Smooth muscle cell (in vitro differentiated cells): ENCODE data around the gene RAB4B. TPM values are rescaled to one million over a fixed set of nuclear protein-coding genes. Genes with fewer than 3 reads are reported as not detected.

Experiments used
- DNase-seq: peaks from one replicate; lab custom pipeline; 2025; ENCODE audit not compliant: unreplicated experiment; lab: John Stamatoyannopoulos, UW
- H2AFZ ChIP-seq: fragments of 200-600 bp; sonication (generic); 2 replicates; pipeline ENCODE4 v1.6.0; 2016; ENCODE audit warnings: antibody characterized with exemption, low read depth, mild to moderate bottlenecking
- H3F3A ChIP-seq: fragments of 200-600 bp; sonication (generic); 2 replicates; pipeline ENCODE4 v1.6.0; 2017; ENCODE audit warnings: antibody characterized with exemption, low read depth
- H3K27ac ChIP-seq: fragments of 200-600 bp; sonication (generic); 2 replicates; pipeline ENCODE4 v1.5.1; 2016; ENCODE audit warnings: low read depth, mild to moderate bottlenecking
- H3K27me3 ChIP-seq: fragments of 200-600 bp; sonication (generic); 2 replicates; pipeline ENCODE4 v1.6.1; 2016; ENCODE audit warnings: low read depth, mild to moderate bottlenecking
- H3K36me3 ChIP-seq: fragments of 200-600 bp; sonication (generic); 2 replicates; pipeline ENCODE4 v1.5.1; 2016; ENCODE audit warnings: low read depth
- H3K4me1 ChIP-seq: fragments of 200-600 bp; sonication (generic); 2 replicates; pipeline ENCODE4 v1.5.1; 2016; ENCODE audit warnings: low read depth
- H3K4me2 ChIP-seq: fragments of 200-600 bp; sonication (generic); 2 replicates; pipeline ENCODE4 v1.6.0; 2016; ENCODE audit warnings: mild to moderate bottlenecking
- H3K4me3 ChIP-seq: fragments of 200-600 bp; sonication (generic); 2 replicates; pipeline ENCODE4 v1.5.1; 2016; ENCODE audit warnings: mild to moderate bottlenecking
- H3K79me2 ChIP-seq: fragments of 200-600 bp; sonication (generic); 2 replicates; pipeline ENCODE4 v1.6.0; 2016; ENCODE audit warnings: low read depth, mild to moderate bottlenecking
- H3K9ac ChIP-seq: fragments of 200-600 bp; sonication (generic); 2 replicates; pipeline ENCODE4 v1.6.0; 2016; ENCODE audit warnings: low read depth
- H3K9me3 ChIP-seq: fragments of 200-600 bp; sonication (generic); replicated peaks from 2 replicates; pipeline ENCODE4 v1.5.1; 2016; ENCODE audit warnings: low read depth
- H4K20me1 ChIP-seq: fragments of 200-600 bp; sonication (generic); 2 replicates; pipeline ENCODE4 v1.6.0; 2016; ENCODE audit warnings: low read depth
- WGBS: methylation state at CpG from one replicate; pipeline ENCODE4 v1.1.7; 2016; ENCODE audit warnings: low lambda C conversion rate; 5-methylcytosine and 5-hydroxymethylcytosine counted together
- polyA plus RNA-seq: library from polyadenylated mRNA; unstranded; fragments of >200 nt; fragmentation: Nextera tagmentation; extraction: Ambion mirVana; gene quantifications from 2 replicates; pipeline ENCODE4 v1.2.1, GENCODE V29; 2016
- total RNA-seq: library from RNA; depleted of rRNA; stranded (reverse); fragments of >200 nt; gene quantifications from 2 replicates; pipeline ENCODE4 v1.2.3, GENCODE V29; 2014
- TF ChIP-seq, protein P1 (sequence below): fragments of 200-600 bp; sonication (generic); IDR thresholded peaks from 2 replicates; pipeline ENCODE4 v1.5.1; 2017; ENCODE audit warnings: borderline replicate concordance, mild to moderate bottlenecking, antibody characterized with exemption; ENCODE audit not compliant: insufficient read depth, poor library complexity, severe bottlenecking

RAB4B gene
- total and polyA plus RNA-seq, 2 experiments from 2014 or later = 10.6 to 39.5 TPM

DNA sequence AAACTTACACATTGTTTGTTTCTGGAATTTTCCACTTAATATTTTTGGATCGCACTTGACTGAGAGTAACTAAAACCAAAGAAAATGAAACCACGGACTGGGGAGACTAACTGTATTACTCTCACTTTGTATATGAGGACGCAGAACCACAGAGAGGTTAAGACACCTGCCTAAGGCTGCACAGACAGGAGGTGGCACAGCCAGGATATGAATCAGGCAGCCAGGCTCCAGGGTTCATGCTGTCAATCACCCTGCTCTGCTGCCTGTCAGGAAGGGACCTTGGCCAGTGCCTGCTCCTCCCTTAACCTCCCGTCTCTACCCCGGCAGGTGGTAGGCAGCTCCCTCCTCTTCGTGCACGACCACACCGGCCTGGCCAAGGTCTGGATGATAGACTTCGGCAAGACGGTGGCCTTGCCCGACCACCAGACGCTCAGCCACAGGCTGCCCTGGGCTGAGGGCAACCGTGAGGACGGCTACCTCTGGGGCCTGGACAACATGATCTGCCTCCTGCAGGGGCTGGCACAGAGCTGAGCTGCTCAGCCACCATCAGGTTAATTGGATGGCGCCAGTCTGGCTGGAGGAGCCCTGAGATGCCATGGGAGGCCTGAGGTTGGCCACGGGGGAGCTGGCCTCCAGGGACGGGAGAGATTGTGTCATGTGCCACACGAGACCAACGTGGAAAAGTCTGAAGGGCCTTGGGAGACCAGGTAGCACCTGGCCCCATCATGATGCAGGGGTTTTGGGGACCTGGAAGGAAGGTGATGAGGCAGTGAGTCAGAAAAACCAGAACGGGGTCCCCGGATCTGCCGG, 38.8 kb upstream of the RAB4B start:
- no peaks in the 10 kb centered on the region for H4K20me1 ChIP-seq
- no peaks in the 10 kb centered on the region for H3K79me2 ChIP-seq
- H3K4me3 ChIP-seq = no peak overlapping the region
- H3K4me1 ChIP-seq = no peaks in the 10 kb centered on the region
- no peaks in the 10 kb centered on the region for H3F3A ChIP-seq
- no peaks in the 10 kb centered on the region for H3K27me3 ChIP-seq
- peaks cover 4% of the 10 kb centered on the region for H3K36me3 ChIP-seq
- H3K9ac ChIP-seq = no peak overlapping the region
- H2AFZ ChIP-seq = no peak overlapping the region
- H3K4me2 ChIP-seq = no peak overlapping the region
- TF ChIP-seq, protein P1, sequence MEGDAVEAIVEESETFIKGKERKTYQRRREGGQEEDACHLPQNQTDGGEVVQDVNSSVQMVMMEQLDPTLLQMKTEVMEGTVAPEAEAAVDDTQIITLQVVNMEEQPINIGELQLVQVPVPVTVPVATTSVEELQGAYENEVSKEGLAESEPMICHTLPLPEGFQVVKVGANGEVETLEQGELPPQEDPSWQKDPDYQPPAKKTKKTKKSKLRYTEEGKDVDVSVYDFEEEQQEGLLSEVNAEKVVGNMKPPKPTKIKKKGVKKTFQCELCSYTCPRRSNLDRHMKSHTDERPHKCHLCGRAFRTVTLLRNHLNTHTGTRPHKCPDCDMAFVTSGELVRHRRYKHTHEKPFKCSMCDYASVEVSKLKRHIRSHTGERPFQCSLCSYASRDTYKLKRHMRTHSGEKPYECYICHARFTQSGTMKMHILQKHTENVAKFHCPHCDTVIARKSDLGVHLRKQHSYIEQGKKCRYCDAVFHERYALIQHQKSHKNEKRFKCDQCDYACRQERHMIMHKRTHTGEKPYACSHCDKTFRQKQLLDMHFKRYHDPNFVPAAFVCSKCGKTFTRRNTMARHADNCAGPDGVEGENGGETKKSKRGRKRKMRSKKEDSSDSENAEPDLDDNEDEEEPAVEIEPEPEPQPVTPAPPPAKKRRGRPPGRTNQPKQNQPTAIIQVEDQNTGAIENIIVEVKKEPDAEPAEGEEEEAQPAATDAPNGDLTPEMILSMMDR = no peak
- DNase-seq = no peak
- no peaks in the 10 kb centered on the region for H3K9me3 ChIP-seq
- no peak overlapping the region for H3K27ac ChIP-seq
- 93% methylated on average over 22 of the region's 22 CpGs for WGBS

DNA sequence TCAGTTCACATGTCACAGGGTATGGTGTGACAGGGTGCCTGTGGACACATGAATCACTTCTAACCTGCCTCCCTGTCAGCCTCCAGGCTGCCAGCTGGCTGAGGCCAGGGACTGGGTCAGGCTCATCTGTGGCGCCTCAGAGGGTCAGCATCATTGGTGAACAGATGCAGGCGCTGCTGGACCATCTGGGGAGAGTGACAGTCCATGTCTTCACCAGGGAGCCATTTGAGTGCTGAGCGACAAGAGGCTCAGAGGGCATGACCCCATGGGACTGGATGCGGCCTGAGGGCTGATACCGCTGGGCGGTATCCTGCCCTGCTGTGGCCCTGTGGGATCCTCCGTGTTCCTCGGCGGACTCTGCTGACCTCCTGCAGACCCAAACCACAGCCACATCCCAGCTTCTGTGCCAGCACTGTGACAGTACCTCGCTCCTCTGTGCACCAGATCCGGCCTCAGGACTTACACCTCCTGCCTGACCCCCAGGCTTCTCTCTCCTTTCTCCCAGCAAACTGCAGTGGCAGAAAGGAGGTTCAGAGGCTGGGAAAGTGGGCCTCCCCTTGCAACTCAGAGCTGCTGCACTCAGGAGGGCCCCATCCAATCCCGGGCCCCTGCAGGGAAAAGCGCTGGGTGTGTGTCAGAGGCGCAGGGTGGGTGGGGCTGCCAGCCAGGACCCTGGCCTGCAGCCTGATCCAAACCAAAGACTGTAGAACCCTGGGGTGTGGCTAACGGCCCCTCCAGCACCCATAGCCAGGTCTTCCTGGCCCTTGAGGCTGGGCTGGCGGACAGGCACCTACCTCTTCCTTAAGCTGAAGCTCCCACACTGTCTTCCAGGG, 38.0 kb upstream of the RAB4B start:
- Histone ChIP-seq H3K4me1 (no peaks in the 10 kb centered on the region), H3K79me2 (no peaks in the 10 kb centered on the region), H3K4me2 (no peak overlapping the region), H3K36me3 (peaks cover 4% of the 10 kb centered on the region), H3K27ac (no peak overlapping the region), H3K9ac (no peak overlapping the region), H3F3A (peaks cover under 1% of the 10 kb centered on the region), H3K27me3 (no peaks in the 10 kb centered on the region), H3K4me3 (no peak overlapping the region), H4K20me1 (no peaks in the 10 kb centered on the region), H2AFZ (no peak overlapping the region), H3K9me3 (no peaks in the 10 kb centered on the region)
- 91% methylated on average over 16 of the region's 16 CpGs for WGBS
- TF ChIP-seq, protein P1 = no peak
- DNase-seq = no peak

DNA sequence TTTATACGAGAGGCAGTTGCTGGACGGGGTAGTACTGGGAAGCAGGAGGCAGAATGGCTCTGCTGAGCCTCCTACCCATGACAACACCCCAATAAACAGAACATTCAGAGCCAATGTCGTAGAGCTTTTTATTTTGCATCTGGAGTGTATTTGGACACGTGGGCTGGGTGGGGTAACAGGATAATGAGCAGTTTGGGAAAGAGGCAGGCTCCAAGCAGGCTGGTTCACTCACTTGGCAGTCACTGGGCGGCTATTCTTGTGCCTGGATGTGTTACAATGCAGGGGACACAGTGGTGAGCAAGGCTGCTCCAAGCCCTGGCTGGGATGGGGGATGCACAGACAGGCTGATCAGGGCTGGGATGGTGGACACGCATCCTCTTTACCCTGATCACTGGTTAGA, 37.3 kb upstream of the RAB4B start:
- no peaks in the 10 kb centered on the region for H3K36me3 ChIP-seq
- WGBS = 86% methylated on average over 6 of the region's 6 CpGs
- H3K4me2 ChIP-seq = no peak overlapping the region
- no peak overlapping the region for H3K9ac ChIP-seq
- DNase-seq = no peak
- H3K27ac ChIP-seq = no peak overlapping the region
- TF ChIP-seq, protein P1 = no peak
- H3K27me3 ChIP-seq = no peaks in the 10 kb centered on the region
- H3F3A ChIP-seq = peaks cover 6% of the 10 kb centered on the region
- H4K20me1 ChIP-seq = no peaks in the 10 kb centered on the region
- H3K79me2 ChIP-seq = no peaks in the 10 kb centered on the region
- no peak overlapping the region for H2AFZ ChIP-seq
- no peaks in the 10 kb centered on the region for H3K4me1 ChIP-seq
- H3K9me3 ChIP-seq = no peaks in the 10 kb centered on the region
- no peak overlapping the region for H3K4me3 ChIP-seq
